Measurements from ENCODE around the gene GIPC3. TPM values are rescaled to one million over a fixed set of nuclear protein-coding genes. Genes with fewer than 3 reads are reported as not detected.

The GIPC3 gene
- total RNA-seq, 1 experiment from 2014 or later = not detected

GRCh38 chr19:3547301-3547731 lies 38.0 kb upstream of the GIPC3 start:
- Histone ChIP-seq H3K9me2 (replicated peaks; ENCODE audit: insufficient read depth, low read length) (no peaks in the 10 kb centered on the region), H3K36me3 (ENCODE audit: insufficient read depth, low read length) (no peaks in the 10 kb centered on the region), H3K9me3 (ENCODE audit: low read length) (no peaks in the 10 kb centered on the region), H3K79me2 (ENCODE audit: low read length) (peaks cover 4% of the 10 kb centered on the region; the same call in 1 of the 2 replicates), H3K27me3 (ENCODE audit: low read length) (no peaks in the 10 kb centered on the region), H3K4me1 (ENCODE audit: low read length) (no peaks in the 10 kb centered on the region), H4K20me1 (ENCODE audit: insufficient read depth, low read depth, low read length) (peaks cover 15% of the 10 kb centered on the region; the same call in 1 of the 2 replicates), H2AFZ (ENCODE audit: low read length) (no peak overlapping the region), H3K27ac (ENCODE audit: low read length) (no peak overlapping the region), H3K9ac (ENCODE audit: low read length) (no peak overlapping the region), H3K4me2 (ENCODE audit: low read depth, low read length, poor library complexity, severe bottlenecking) (no peak overlapping the region), H3K4me3 (ENCODE audit: low read length) (no peak overlapping the region)
- peak; percentile 71 for DNase-seq

GRCh38 chr19:3547767-3548282 lies 37.5 kb upstream of the GIPC3 start:
- peaks cover 9% of the 10 kb centered on the region for H3K79me2 ChIP-seq (ENCODE audit: low read length)
- H3K4me3 ChIP-seq (ENCODE audit: low read length) = no peak overlapping the region
- no peaks in the 10 kb centered on the region for H3K9me2 ChIP-seq (replicated peaks; ENCODE audit: insufficient read depth, low read length)
- H3K4me2 ChIP-seq (ENCODE audit: low read depth, low read length, poor library complexity, severe bottlenecking) = no peak overlapping the region
- no peaks in the 10 kb centered on the region for H3K9me3 ChIP-seq (ENCODE audit: low read length)
- H2AFZ ChIP-seq (ENCODE audit: low read length) = no peak overlapping the region
- H3K36me3 ChIP-seq (ENCODE audit: insufficient read depth, low read length) = no peaks in the 10 kb centered on the region
- DNase-seq = no peak
- H3K4me1 ChIP-seq (ENCODE audit: low read length) = peaks cover 5% of the 10 kb centered on the region
- no peaks in the 10 kb centered on the region for H3K27me3 ChIP-seq (ENCODE audit: low read length)
- peaks cover 15% of the 10 kb centered on the region; the same call in 1 of the 2 replicates for H4K20me1 ChIP-seq (ENCODE audit: insufficient read depth, low read depth, low read length)
- no peak overlapping the region for H3K9ac ChIP-seq (ENCODE audit: low read length)
- H3K27ac ChIP-seq (ENCODE audit: low read length) = no peak overlapping the region

GRCh38 chr19:3548606-3549005 lies 36.7 kb upstream of the GIPC3 start:
- Histone ChIP-seq H3K36me3 (ENCODE audit: insufficient read depth, low read length) (no peaks in the 10 kb centered on the region), H4K20me1 (ENCODE audit: insufficient read depth, low read depth, low read length) (peaks cover 15% of the 10 kb centered on the region; the same call in 1 of the 2 replicates)

GRCh38 chr19:3549816-3550215 lies 35.5 kb upstream of the GIPC3 start:
- H3K4me1 ChIP-seq (ENCODE audit: low read length) = peaks cover 23% of the 10 kb centered on the region
- H3K9ac ChIP-seq (ENCODE audit: low read length) = no peak overlapping the region
- no peak overlapping the region for H2AFZ ChIP-seq (ENCODE audit: low read length)
- no peak overlapping the region for H3K27ac ChIP-seq (ENCODE audit: low read length)
- no peaks in the 10 kb centered on the region for H3K27me3 ChIP-seq (ENCODE audit: low read length)
- H3K4me2 ChIP-seq (ENCODE audit: low read depth, low read length, poor library complexity, severe bottlenecking) = no peak overlapping the region
- peaks cover 22% of the 10 kb centered on the region for H3K79me2 ChIP-seq (ENCODE audit: low read length)
- H4K20me1 ChIP-seq (ENCODE audit: insufficient read depth, low read depth, low read length) = peaks cover 15% of the 10 kb centered on the region; the same call in 1 of the 2 replicates
- no peaks in the 10 kb centered on the region for H3K9me2 ChIP-seq (replicated peaks; ENCODE audit: insufficient read depth, low read length)
- no peaks in the 10 kb centered on the region for H3K36me3 ChIP-seq (ENCODE audit: insufficient read depth, low read length)
- DNase-seq = no peak
- no peaks in the 10 kb centered on the region for H3K9me3 ChIP-seq (ENCODE audit: low read length)
- H3K4me3 ChIP-seq (ENCODE audit: low read length) = no peak overlapping the region

More at GRCh38 chr19:3548606-3549005, 36.7 kb upstream of the GIPC3 start:
- Histone ChIP-seq H2AFZ (ENCODE audit: low read length) (no peak overlapping the region), H3K27ac (ENCODE audit: low read length) (no peak overlapping the region), H3K4me1 (ENCODE audit: low read length) (peaks cover 11% of the 10 kb centered on the region), H3K4me3 (ENCODE audit: low read length) (no peak overlapping the region), H3K9me2 (replicated peaks; ENCODE audit: insufficient read depth, low read length) (no peaks in the 10 kb centered on the region), H3K9me3 (ENCODE audit: low read length) (no peaks in the 10 kb centered on the region), H3K4me2 (ENCODE audit: low read depth, low read length, poor library complexity, severe bottlenecking) (no peak overlapping the region), H3K9ac (ENCODE audit: low read length) (no peak overlapping the region), H3K27me3 (ENCODE audit: low read length) (no peaks in the 10 kb centered on the region), H3K79me2 (ENCODE audit: low read length) (peaks cover 13% of the 10 kb centered on the region)
- no peak for DNase-seq

GRCh38 chr19:3550947-3551791 lies 34.1 kb upstream of the GIPC3 start:
- Histone ChIP-seq H3K27me3 (ENCODE audit: low read length) (no peaks in the 10 kb centered on the region), H2AFZ (ENCODE audit: low read length) (no peak overlapping the region), H3K79me2 (ENCODE audit: low read length) (peaks cover 36% of the 10 kb centered on the region), H3K9me2 (replicated peaks; ENCODE audit: insufficient read depth, low read length) (no peaks in the 10 kb centered on the region), H3K9me3 (ENCODE audit: low read length) (no peaks in the 10 kb centered on the region), H3K4me2 (ENCODE audit: low read depth, low read length, poor library complexity, severe bottlenecking) (no peak overlapping the region), H3K27ac (ENCODE audit: low read length) (no peak overlapping the region), H4K20me1 (ENCODE audit: insufficient read depth, low read depth, low read length) (peaks cover 13% of the 10 kb centered on the region; the same call in 1 of the 2 replicates), H3K4me1 (ENCODE audit: low read length) (peaks cover 37% of the 10 kb centered on the region), H3K9ac (ENCODE audit: low read length) (no peak overlapping the region), H3K36me3 (ENCODE audit: insufficient read depth, low read length) (no peaks in the 10 kb centered on the region), H3K4me3 (ENCODE audit: low read length) (no peak overlapping the region)
- DNase-seq = no peak

- peaks cover 41% of the 10 kb centered on the region for H3K79me2 ChIP-seq (ENCODE audit: low read length)
- peaks cover 42% of the 10 kb centered on the region for H3K4me1 ChIP-seq (ENCODE audit: low read length)
These were observed 33.5 kb upstream of the GIPC3 start for GRCh38 chr19:3551792-3552095.

GRCh38 chr19:3554254-3555083 lies 30.8 kb upstream of the GIPC3 start:
- no peaks in the 10 kb centered on the region for H3K36me3 ChIP-seq (ENCODE audit: insufficient read depth, low read length)
- peak overlapping the region; percentile 36 for H3K27ac ChIP-seq (ENCODE audit: low read length)
- no peaks in the 10 kb centered on the region for H3K9me2 ChIP-seq (replicated peaks; ENCODE audit: insufficient read depth, low read length)
- no peaks in the 10 kb centered on the region for H3K9me3 ChIP-seq (ENCODE audit: low read length)
- peaks cover 15% of the 10 kb centered on the region; the same call in 1 of the 2 replicates for H4K20me1 ChIP-seq (ENCODE audit: insufficient read depth, low read depth, low read length)
- peaks cover 52% of the 10 kb centered on the region for H3K4me1 ChIP-seq (ENCODE audit: low read length)
- peak overlapping the region; percentile 35 for H3K9ac ChIP-seq (ENCODE audit: low read length)
- no peaks in the 10 kb centered on the region for H3K27me3 ChIP-seq (ENCODE audit: low read length)
- H3K79me2 ChIP-seq (ENCODE audit: low read length) = peaks cover 46% of the 10 kb centered on the region
- peak overlapping the region; percentile 53 for H3K4me2 ChIP-seq (ENCODE audit: low read depth, low read length, poor library complexity, severe bottlenecking)
- DNase-seq = no peak
- H3K4me3 ChIP-seq (ENCODE audit: low read length) = peak overlapping the region; percentile 36; the same call in 1 of the 2 replicates
- no peak overlapping the region for H2AFZ ChIP-seq (ENCODE audit: low read length)

More at GRCh38 chr19:3551792-3552095, 33.5 kb upstream of the GIPC3 start:
- no peak overlapping the region for H3K4me2 ChIP-seq (ENCODE audit: low read depth, low read length, poor library complexity, severe bottlenecking)
- peaks cover 18% of the 10 kb centered on the region; the same call in 1 of the 2 replicates for H4K20me1 ChIP-seq (ENCODE audit: insufficient read depth, low read depth, low read length)
- H3K4me3 ChIP-seq (ENCODE audit: low read length) = no peak overlapping the region
- no peak for DNase-seq
- H3K27me3 ChIP-seq (ENCODE audit: low read length) = no peaks in the 10 kb centered on the region
- no peaks in the 10 kb centered on the region for H3K9me2 ChIP-seq (replicated peaks; ENCODE audit: insufficient read depth, low read length)
- no peaks in the 10 kb centered on the region for H3K36me3 ChIP-seq (ENCODE audit: insufficient read depth, low read length)
- no peak overlapping the region for H3K9ac ChIP-seq (ENCODE audit: low read length)
- no peak overlapping the region for H2AFZ ChIP-seq (ENCODE audit: low read length)
- H3K27ac ChIP-seq (ENCODE audit: low read length) = no peak overlapping the region
- no peaks in the 10 kb centered on the region for H3K9me3 ChIP-seq (ENCODE audit: low read length)

All from Karpas-422 (cell line).